Body of pancreas (tissue), 4 donors: ENCODE results near the gene RNASEH2C.

Experiments used
- CTCF ChIP-seq, 7 experiments: fragments of 450-650 bp in 4 of 7; fragments of 200-600 bp in 3 of 7; sonication (generic) in 3 of 7; IDR thresholded peaks; one replicate each; pipeline ENCODE4 v1.5.1; 2016 to 2019; ENCODE audit warnings: antibody characterized with exemption in 7 of 7
- POLR2A ChIP-seq, 3 donors: fragments of 450-650 bp; IDR thresholded peaks; one replicate each; pipeline ENCODE4 v1.6.1; 2016; ENCODE audit warnings: antibody characterized with exemption in 3 of 3, mild to moderate bottlenecking in 2 of 3

GRCh38 chr11:65672180-65672860 is 48.3 kb downstream of the RNASEH2C start:
- TF ChIP-seq POLR2A (IDR thresholded peaks at IDR 0.05) (no peak), CTCF (IDR thresholded peaks at IDR 0.05) (no peak)
